Panc1 (cell line): ENCODE data around the gene TLCD1. TPM values are rescaled to one million over a fixed set of nuclear protein-coding genes. Genes with fewer than 3 reads are reported as not detected.

Source experiments
- ATAC-seq: fragments of 200-7000 bp; cut with Tn5 transposase; 2 replicates; pipeline ENCODE4 v1.9.1; 2020; ENCODE audit warnings: mild to moderate bottlenecking, moderate library complexity
- BruUV-seq: library from RNA; stranded (reverse); fragments of 400-500 nt; replicated peaks from 2 replicates; lab custom pipeline; 2021; lab: Mats Ljungman, UMichigan
- CTCF ChIA-PET: fragments of 300-600 bp; sonication (Branson Sonifier 250); formaldehyde crosslinking; loops from one replicate; lab custom pipeline; 2022; ENCODE audit warnings: antibody characterized with exemption; lab: Charles Lee
- POLR2A ChIA-PET: fragments of 300-600 bp; sonication (Branson Sonifier 250); formaldehyde crosslinking; loops from one replicate; lab custom pipeline; 2022; ENCODE audit warnings: antibody characterized with exemption; lab: Charles Lee
- DNase-seq: peaks from one replicate; pipeline ENCODE4 v3.0.0-alpha.2; 2010; ENCODE audit warnings: low read depth, low spot score
- H3K27ac ChIP-seq: 2 replicates; pipeline ENCODE4 v1.5.1; 2011; ENCODE audit warnings: mild to moderate bottlenecking, low read length, inconsistent platforms
- H3K27me3 ChIP-seq: fragments of 200-500 bp; sonication (Bioruptor generic); 2 replicates; pipeline ENCODE4 v1.6.0; 2014; ENCODE audit warnings: low read length, inconsistent platforms; ENCODE audit not compliant: control insufficient read depth, insufficient read depth
- H3K36me3 ChIP-seq: fragments of 200-500 bp; sonication (Bioruptor generic); 2 replicates; pipeline ENCODE4 v1.5.1; 2014; ENCODE audit warnings: inconsistent platforms, mild to moderate bottlenecking, low read length, moderate library complexity; ENCODE audit not compliant: control insufficient read depth, insufficient read depth
- H3K4me1 ChIP-seq: 2 replicates; pipeline ENCODE4 v1.5.1; 2011; ENCODE audit warnings: inconsistent platforms, mild to moderate bottlenecking, low read length, moderate library complexity; ENCODE audit not compliant: control insufficient read depth, insufficient read depth
- H3K4me3 ChIP-seq, 2 experiments: 2 replicates each; pipeline ENCODE4 v1.5.1; 2011 to 2012; ENCODE audit warnings: low read depth in 2 of 2, low read length in 2 of 2, mild to moderate bottlenecking in 2 of 2, inconsistent platforms in 1 of 2, moderate library complexity in 1 of 2
- H3K9me3 ChIP-seq: fragments of 200-500 bp; sonication (Bioruptor generic); 2 replicates; pipeline ENCODE4 v1.5.1; 2014; ENCODE audit warnings: low read depth, mild to moderate bottlenecking, inconsistent platforms, low read length, moderate library complexity; ENCODE audit not compliant: control insufficient read depth, insufficient read depth
- POLR2AphosphoS5 ChIP-seq: IDR thresholded peaks from 2 replicates; pipeline ENCODE4 v1.6.1; 2012; ENCODE audit warnings: mild to moderate bottlenecking, low read depth, low read length, moderate library complexity
- REST ChIP-seq, 2 experiments: IDR thresholded peaks; 2 replicates each; pipeline ENCODE4 v1.6.1; 2011 to 2012; ENCODE audit warnings: low read depth in 2 of 2, control low read depth in 1 of 2, low read length in 1 of 2, mild to moderate bottlenecking in 1 of 2, moderate library complexity in 1 of 2; ENCODE audit not compliant: insufficient read depth in 1 of 2
- SIN3A ChIP-seq: IDR thresholded peaks from 2 replicates; pipeline ENCODE4 v1.6.1; 2012; ENCODE audit warnings: low read depth, mild to moderate bottlenecking, low read length, moderate library complexity, borderline replicate concordance; ENCODE audit not compliant: insufficient read depth
- TCF7L2 ChIP-seq: IDR thresholded peaks from 2 replicates; pipeline ENCODE4 v1.6.1; 2011; ENCODE audit warnings: mild to moderate bottlenecking, low read depth, low read length, inconsistent platforms
- in situ Hi-C: cut with HindIII; loops from 2 replicates; pipeline ENCODE4 v1.10.0; 2016; ENCODE audit warnings: low sequenced_read_pairs, low pct_unique_long_range_greater_than_20kb
- intact Hi-C: fragments of 100-400 bp; cut with micrococcal nuclease; formaldehyde crosslinking; loops from one replicate; pipeline ENCODE4 v1.10.0; 2022; ENCODE audit not compliant: unreplicated experiment
- total RNA-seq: library from RNA; stranded (reverse); gene quantifications from one replicate; pipeline ENCODE4 v1.2.1, GENCODE V29; 2021; ENCODE audit not compliant: unreplicated experiment
- TF ChIP-seq, protein P1 (sequence below): fragments of 450-650 bp; IDR thresholded peaks from 2 replicates; pipeline ENCODE4 v1.5.1; 2017; ENCODE audit warnings: mild to moderate bottlenecking

TLCD1 gene
- total RNA-seq, 1 experiment from 2014 or later: 55.7 TPM

DNA sequence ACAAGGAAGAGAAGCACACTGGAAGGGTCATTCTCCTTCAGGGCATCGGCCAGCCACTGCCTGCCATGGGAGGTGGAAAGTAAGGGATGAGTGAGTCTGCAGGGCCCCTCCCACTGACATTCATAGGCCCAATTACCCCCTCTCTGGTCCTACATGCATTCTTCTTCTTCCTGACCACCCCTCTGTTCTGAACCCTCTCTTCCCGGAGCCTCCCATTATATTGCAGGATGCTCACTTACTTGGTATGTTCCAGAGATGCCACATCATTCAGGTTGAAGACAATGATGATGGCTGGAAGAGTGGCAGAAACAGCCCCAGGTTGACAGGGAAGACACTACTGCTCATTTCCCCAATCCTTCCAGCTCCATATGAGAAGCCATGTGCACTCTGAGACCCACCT, 10.8 kb downstream of the TLCD1 start:
- intact Hi-C loops: no loop called here
- no TSS peak for BruUV-seq
- POLR2A ChIA-PET: interaction anchor here (0.5 to 0.6 kb wide), 2 partner anchors 17 to 48 kb away, joined by 3 to 7 read pairs; no protein-coding TSS in a partner anchor

DNA sequence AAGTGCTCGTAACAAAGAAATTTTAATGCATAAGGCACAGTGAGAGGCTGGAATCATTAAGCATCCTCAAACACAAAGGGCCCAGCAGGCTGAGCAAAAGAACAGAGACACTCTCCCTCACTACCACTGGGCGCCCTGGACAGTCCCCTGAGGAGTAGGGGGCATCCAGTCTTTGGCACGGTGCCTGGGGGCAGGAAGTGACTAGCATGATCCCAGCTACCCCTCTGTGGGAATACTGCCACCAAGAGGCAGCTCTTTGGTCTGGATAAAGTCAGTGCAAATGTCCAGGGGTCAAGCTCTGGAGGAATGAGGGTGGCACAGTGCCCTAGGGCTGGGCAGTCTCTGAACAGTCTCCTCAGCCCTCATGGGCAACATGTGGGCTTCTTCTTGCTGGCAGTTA, 11.8 kb downstream of the TLCD1 start:
- no TSS peak for BruUV-seq
- Histone ChIP-seq H3K9me3 (no peaks in the 10 kb centered on the region), H3K36me3 (peaks cover 5% of the 10 kb centered on the region), H3K27ac (no peak overlapping the region), H3K4me3 (no peak overlapping the region), H3K4me1 (peaks cover 40% of the 10 kb centered on the region), H3K27me3 (no peaks in the 10 kb centered on the region)
- TF ChIP-seq SIN3A: no peak
- TF ChIP-seq, protein P1, sequence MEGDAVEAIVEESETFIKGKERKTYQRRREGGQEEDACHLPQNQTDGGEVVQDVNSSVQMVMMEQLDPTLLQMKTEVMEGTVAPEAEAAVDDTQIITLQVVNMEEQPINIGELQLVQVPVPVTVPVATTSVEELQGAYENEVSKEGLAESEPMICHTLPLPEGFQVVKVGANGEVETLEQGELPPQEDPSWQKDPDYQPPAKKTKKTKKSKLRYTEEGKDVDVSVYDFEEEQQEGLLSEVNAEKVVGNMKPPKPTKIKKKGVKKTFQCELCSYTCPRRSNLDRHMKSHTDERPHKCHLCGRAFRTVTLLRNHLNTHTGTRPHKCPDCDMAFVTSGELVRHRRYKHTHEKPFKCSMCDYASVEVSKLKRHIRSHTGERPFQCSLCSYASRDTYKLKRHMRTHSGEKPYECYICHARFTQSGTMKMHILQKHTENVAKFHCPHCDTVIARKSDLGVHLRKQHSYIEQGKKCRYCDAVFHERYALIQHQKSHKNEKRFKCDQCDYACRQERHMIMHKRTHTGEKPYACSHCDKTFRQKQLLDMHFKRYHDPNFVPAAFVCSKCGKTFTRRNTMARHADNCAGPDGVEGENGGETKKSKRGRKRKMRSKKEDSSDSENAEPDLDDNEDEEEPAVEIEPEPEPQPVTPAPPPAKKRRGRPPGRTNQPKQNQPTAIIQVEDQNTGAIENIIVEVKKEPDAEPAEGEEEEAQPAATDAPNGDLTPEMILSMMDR: no peak; the same call in 1 of the 2 replicates
- TF ChIP-seq POLR2AphosphoS5: no peak
- no peak for TF ChIP-seq REST (IDR thresholded peaks at IDR 0.05; ENCODE audit: insufficient read depth in 1 of 2, low read depth in 2 of 2, low read length in 1 of 2)
- TF ChIP-seq TCF7L2: no peak
- ATAC-seq: no peak
- no peak for DNase-seq
- intact Hi-C loops (no loop called here), in situ Hi-C loops (no loop called here)
- POLR2A ChIA-PET: no interaction called here
- CTCF ChIA-PET: interaction anchor here (0.5 to 0.7 kb wide), 2 partner anchors 13 to 67 kb away, joined by 3 read pairs; no protein-coding TSS in a partner anchor

More for the DNA sequence above, 10.8 kb downstream of the TLCD1 start:
- Histone ChIP-seq H3K36me3 (peaks cover 5% of the 10 kb centered on the region), H3K4me3 (no peak overlapping the region; a peak in 1 of 4 replicates), H3K9me3 (no peaks in the 10 kb centered on the region), H3K27ac (no peak overlapping the region), H3K27me3 (no peaks in the 10 kb centered on the region), H3K4me1 (peaks cover 40% of the 10 kb centered on the region)
- CTCF ChIA-PET: no interaction called here
- in situ Hi-C loops: no loop called here
- TF ChIP-seq SIN3A (no peak), TCF7L2 (no peak), REST (IDR thresholded peaks at IDR 0.05; ENCODE audit: insufficient read depth in 1 of 2, low read depth in 2 of 2, low read length in 1 of 2) (no peak), POLR2AphosphoS5 (no peak)
- TF ChIP-seq, protein P1: no peak
- DNase-seq (no peak), ATAC-seq (no peak)
